Measurements from ENCODE around the gene SLCO2B1. TPM values are rescaled to one million over a fixed set of nuclear protein-coding genes. Genes with fewer than 3 reads are reported as not detected.

SLCO2B1 gene
- total RNA-seq, 1 donor from 2014 or later: 3.5 TPM

DNA sequence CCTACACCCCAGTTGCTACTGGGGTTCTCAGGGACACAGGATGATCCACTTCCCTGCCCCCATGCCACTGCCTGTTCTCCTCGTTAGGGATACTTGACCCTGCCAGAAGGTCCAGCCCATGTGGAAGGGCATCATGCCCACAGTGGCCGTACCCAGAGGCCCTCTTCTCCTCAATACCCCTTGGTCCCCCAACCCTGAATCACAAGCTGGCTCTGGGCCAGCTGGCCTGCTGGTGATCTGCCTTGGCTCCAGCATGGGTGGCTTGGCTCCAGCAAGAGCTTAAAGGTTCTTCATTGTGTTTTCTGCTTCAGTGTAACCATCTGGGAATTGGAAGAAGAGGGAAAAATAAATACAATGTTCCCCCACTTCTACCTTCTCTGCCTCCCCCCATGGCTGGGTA is 78.6 kb downstream of the SLCO2B1 start:
- peaks cover 5% of the 10 kb centered on the region for H3K4me1 Mint-ChIP-seq (ENCODE audit: unreplicated experiment)
- TF ChIP-seq, protein P1, sequence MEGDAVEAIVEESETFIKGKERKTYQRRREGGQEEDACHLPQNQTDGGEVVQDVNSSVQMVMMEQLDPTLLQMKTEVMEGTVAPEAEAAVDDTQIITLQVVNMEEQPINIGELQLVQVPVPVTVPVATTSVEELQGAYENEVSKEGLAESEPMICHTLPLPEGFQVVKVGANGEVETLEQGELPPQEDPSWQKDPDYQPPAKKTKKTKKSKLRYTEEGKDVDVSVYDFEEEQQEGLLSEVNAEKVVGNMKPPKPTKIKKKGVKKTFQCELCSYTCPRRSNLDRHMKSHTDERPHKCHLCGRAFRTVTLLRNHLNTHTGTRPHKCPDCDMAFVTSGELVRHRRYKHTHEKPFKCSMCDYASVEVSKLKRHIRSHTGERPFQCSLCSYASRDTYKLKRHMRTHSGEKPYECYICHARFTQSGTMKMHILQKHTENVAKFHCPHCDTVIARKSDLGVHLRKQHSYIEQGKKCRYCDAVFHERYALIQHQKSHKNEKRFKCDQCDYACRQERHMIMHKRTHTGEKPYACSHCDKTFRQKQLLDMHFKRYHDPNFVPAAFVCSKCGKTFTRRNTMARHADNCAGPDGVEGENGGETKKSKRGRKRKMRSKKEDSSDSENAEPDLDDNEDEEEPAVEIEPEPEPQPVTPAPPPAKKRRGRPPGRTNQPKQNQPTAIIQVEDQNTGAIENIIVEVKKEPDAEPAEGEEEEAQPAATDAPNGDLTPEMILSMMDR (IDR thresholded peaks at IDR 0.05; ENCODE audit: unreplicated experiment): no peak
- H3K27ac Mint-ChIP-seq (ENCODE audit: unreplicated experiment): no peak overlapping the region
- H3K36me3 Mint-ChIP-seq (ENCODE audit: low read depth, unreplicated experiment): no peaks in the 10 kb centered on the region
- DNase-seq (ENCODE audit: low spot score): no peak
- H3K27me3 Mint-ChIP-seq (ENCODE audit: unreplicated experiment): peaks cover 7% of the 10 kb centered on the region
- no peak overlapping the region for H3K4me3 Mint-ChIP-seq (ENCODE audit: unreplicated experiment)
- H3K9me3 Mint-ChIP-seq (ENCODE audit: unreplicated experiment): no peaks in the 10 kb centered on the region

DNA sequence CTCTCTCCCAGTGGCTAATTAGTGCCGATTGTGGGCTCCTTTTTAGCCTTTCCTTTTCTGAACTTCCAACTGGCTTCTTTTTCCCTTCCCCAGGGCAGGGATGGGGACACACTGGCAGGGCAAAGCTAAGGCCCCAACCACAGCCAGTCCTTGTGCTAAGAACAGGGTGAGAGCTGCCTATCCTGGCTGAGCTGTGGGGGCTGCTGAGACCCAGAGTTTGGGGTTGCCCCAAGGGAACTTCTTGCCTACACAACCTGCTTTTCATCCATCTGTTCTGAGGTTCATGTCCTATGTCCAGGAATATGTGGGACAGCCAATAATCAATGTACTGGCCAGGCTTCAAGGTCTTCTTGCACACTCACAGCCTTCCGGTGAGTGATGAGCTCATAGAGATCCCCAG is 79.7 kb downstream of the SLCO2B1 start:
- H3K27ac Mint-ChIP-seq (ENCODE audit: unreplicated experiment): no peak overlapping the region
- H3K4me3 Mint-ChIP-seq (ENCODE audit: unreplicated experiment): no peak overlapping the region
- DNase-seq (ENCODE audit: low spot score): no peak
- no peaks in the 10 kb centered on the region for H3K9me3 Mint-ChIP-seq (ENCODE audit: unreplicated experiment)
- TF ChIP-seq, protein P1 (IDR thresholded peaks at IDR 0.05; ENCODE audit: unreplicated experiment): no peak
- H3K27me3 Mint-ChIP-seq (ENCODE audit: unreplicated experiment): peaks cover 7% of the 10 kb centered on the region
- no peaks in the 10 kb centered on the region for H3K36me3 Mint-ChIP-seq (ENCODE audit: low read depth, unreplicated experiment)
- peaks cover 5% of the 10 kb centered on the region for H3K4me1 Mint-ChIP-seq (ENCODE audit: unreplicated experiment)

DNA sequence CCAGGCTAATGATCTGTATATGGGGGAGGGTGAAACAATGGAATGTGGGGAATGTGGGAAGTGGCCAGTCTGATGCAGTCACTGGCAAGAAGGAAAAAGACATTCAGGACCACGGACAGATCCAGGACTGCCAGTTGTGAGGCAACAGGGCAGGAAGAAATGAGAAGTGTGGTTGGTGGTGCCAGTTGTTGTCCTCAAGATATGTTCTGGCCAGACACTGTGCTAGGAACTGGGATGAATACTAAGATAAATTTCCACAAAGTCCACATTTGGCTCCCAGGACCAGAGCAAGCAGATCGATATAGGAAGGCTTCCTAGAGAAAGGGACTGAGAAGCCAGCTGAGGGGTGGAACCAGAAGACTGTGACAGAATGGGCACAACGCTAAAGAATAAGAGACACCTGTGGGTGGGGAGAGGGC is 82.9 kb downstream of the SLCO2B1 start:
- Mint-ChIP-seq H3K27ac (ENCODE audit: unreplicated experiment) (no peak overlapping the region), H3K4me3 (ENCODE audit: unreplicated experiment) (no peak overlapping the region), H3K36me3 (ENCODE audit: low read depth, unreplicated experiment) (no peaks in the 10 kb centered on the region), H3K4me1 (ENCODE audit: unreplicated experiment) (peaks cover 5% of the 10 kb centered on the region), H3K9me3 (ENCODE audit: unreplicated experiment) (no peaks in the 10 kb centered on the region), H3K27me3 (ENCODE audit: unreplicated experiment) (peaks cover 9% of the 10 kb centered on the region)
- DNase-seq (ENCODE audit: low spot score): peak; percentile 77
- TF ChIP-seq, protein P1 (IDR thresholded peaks at IDR 0.05; ENCODE audit: unreplicated experiment): no peak

DNA sequence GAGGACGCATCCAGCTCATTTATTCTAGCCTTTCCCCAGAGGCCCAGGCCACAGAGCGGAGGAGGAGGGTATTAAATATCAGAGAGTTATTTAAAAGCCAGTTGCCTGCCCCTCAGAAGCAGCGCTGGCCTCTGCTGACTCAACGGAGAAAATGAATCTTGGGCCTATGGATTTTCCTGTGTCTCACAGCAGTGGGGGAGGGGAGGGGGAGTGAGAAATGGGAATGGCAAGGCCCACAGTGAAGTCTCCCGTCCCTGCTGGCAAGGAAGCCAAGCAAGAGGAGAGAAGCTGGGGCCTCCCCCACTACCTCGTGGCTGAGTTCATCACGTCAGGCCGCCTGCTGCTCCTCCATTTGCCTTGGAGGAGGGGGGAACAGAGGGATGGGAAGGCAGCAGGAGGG is 85.2 kb downstream of the SLCO2B1 start:
- no peaks in the 10 kb centered on the region for H3K9me3 Mint-ChIP-seq (ENCODE audit: unreplicated experiment)
- no peaks in the 10 kb centered on the region for H3K36me3 Mint-ChIP-seq (ENCODE audit: low read depth, unreplicated experiment)
- no peak for DNase-seq (ENCODE audit: low spot score)
- H3K27ac Mint-ChIP-seq (ENCODE audit: unreplicated experiment): no peak overlapping the region
- H3K4me3 Mint-ChIP-seq (ENCODE audit: unreplicated experiment): no peak overlapping the region
- TF ChIP-seq, protein P1 (IDR thresholded peaks at IDR 0.05; ENCODE audit: unreplicated experiment): no peak
- H3K27me3 Mint-ChIP-seq (ENCODE audit: unreplicated experiment): peaks cover 15% of the 10 kb centered on the region
- peaks cover 3% of the 10 kb centered on the region for H3K4me1 Mint-ChIP-seq (ENCODE audit: unreplicated experiment)

DNA sequence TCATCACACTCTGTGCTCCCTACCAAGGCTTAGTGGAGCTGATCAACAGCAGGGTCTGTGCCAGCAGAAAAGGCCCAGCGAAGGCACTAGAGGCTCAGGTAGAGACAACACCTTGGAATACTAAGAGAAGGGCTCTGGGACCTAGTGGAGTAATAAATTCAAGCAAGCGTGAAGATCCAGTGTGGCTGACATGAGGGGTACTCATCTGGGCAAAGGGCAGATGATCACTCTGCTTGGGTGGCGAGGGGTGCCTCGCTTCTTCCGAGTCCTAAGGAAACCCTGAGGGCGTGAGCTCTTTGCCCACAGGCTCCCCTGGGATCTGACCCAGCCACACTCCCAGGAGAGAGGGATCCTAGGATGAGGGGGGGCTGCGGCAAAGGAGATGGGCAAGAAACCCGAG is 86.1 kb downstream of the SLCO2B1 start:
- TF ChIP-seq, protein P1 (IDR thresholded peaks at IDR 0.05; ENCODE audit: unreplicated experiment): no peak
- H3K27ac Mint-ChIP-seq (ENCODE audit: unreplicated experiment): no peak overlapping the region
- peaks cover 10% of the 10 kb centered on the region for H3K27me3 Mint-ChIP-seq (ENCODE audit: unreplicated experiment)
- DNase-seq (ENCODE audit: low spot score): no peak
- no peak overlapping the region for H3K4me3 Mint-ChIP-seq (ENCODE audit: unreplicated experiment)
- H3K9me3 Mint-ChIP-seq (ENCODE audit: unreplicated experiment): no peaks in the 10 kb centered on the region
- H3K4me1 Mint-ChIP-seq (ENCODE audit: unreplicated experiment): no peaks in the 10 kb centered on the region
- no peaks in the 10 kb centered on the region for H3K36me3 Mint-ChIP-seq (ENCODE audit: low read depth, unreplicated experiment)
